HG02981 (cell line): Measurements from ENCODE around the gene IP6K3.

Experiments used
- ATAC-seq: cut with Tn5 transposase; IDR thresholded peaks from one replicate; pipeline ENCODE4 v1.9.1; 2021; ENCODE audit warnings: mild to moderate bottlenecking, moderate library complexity; ENCODE audit not compliant: unreplicated experiment

The IP6K3 gene

GRCh38 chr6:33761922-33762629, 15.4 kb upstream of the IP6K3 start:
- no peak for ATAC-seq

DNA sequence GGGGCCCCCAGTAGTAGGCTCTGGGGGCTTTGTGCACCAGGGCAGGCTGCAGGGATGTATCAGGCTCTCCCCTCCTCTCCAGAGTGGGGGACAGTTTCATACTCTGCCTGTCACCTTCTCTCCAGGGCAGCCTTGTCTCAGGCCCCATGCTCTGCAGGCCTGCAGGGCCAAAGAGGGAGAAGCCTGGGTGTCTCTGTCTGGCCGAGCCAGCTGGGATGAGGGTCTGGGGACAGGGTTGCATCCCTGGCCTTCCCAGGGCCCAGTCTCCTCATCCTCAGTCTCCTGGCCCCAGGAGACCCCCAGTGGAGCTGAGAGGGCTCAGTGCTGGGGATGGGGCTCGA, 14.8 kb upstream of the IP6K3 start:
- no peak for ATAC-seq

GRCh38 chr6:33759887-33760629, 13.4 kb upstream of the IP6K3 start:
- no peak for ATAC-seq

DNA sequence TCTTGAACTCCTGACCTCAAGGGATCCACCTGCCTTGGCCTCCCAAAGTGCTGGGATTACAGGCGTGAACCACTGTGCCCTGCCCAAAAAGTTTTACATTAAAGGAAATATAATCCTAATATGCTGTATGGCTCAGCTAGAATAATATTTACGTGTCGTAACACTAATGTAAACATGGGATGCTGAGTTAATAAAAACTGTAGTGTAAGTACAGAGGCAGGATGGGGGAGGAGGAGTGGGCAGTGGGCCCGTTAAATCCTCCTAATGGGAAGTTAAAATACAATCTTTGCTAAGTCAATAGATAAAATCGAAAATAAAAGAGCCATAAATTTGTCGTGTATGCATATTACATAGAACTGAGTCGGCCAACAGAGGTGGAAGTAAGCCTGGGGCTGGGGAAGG, 12.1 kb upstream of the IP6K3 start:
- ATAC-seq: no peak

GRCh38 chr6:33757906-33758305, 11.2 kb upstream of the IP6K3 start:
- ATAC-seq: no peak

DNA sequence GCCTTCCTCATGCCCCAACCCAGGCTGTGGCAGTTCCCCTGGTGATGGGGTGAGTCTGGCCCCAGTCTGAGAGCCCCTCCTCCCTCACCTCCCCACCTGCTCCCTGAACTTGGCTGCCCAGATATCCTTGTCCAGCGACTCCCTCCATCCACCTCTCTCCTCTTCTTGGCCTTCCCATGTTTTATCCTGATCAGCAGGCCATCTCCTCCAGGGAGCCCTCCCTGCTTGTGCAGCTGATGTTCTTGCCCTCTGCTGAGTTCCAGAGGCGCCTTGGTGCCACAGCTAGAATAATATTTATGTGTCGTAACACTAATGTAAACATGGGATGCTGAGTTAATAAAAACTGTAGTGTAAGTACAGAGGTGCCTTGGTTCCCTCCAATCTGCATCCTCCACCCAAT, 10.4 kb upstream of the IP6K3 start:
- ATAC-seq: no peak

GRCh38 chr6:33756211-33756954, 9.7 kb upstream of the IP6K3 start:
- ATAC-seq: no peak

- no peak for ATAC-seq
These were observed 8.6 kb upstream of the IP6K3 start for GRCh38 chr6:33755070-33755869.

GRCh38 chr6:33754222-33754621, 7.5 kb upstream of the IP6K3 start:
- no peak for ATAC-seq

GRCh38 chr6:33752646-33753015, 5.9 kb upstream of the IP6K3 start:
- no peak for ATAC-seq

DNA sequence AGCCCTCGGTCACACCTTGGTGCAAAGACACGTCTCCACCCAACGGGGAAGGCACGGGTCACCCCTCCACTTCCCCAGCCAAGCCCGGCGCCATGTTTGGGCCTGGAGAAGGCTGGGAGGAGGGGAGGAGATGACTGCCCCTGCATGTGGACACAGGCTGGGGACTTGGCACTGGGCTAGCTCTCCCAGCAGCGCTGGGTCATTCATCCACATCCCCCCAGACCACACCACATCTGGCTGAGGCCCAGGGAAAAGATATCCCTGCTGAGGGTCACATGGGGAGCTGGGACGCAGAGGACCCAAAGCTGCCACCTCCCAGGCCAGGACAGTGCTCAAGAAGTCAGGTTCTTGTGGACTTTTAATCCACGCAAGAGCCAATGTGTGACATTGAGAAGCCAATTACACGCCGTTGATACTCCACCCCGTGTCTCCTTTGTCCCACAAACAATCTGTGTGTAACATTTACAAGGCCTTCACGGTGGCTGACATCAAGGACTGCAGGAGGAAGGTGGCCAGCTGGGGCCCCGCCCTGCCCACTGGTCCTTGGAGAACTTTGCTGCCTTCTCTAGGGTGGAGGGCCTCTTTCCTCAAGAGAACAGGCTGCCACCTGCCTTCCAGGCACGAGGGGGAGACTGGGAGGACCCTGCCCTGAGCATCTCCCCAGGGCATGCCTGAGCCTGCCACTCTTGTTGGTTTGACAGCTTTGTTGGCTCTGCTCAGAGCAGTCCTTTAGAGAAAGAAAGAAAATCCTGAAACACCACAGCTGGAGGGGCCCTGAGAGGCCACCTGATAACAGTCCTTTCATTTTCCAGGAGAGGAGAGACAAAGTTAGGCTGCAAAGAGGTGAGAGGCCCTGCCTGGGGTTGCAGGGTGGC, 5.3 kb upstream of the IP6K3 start:
- ATAC-seq: no peak

DNA sequence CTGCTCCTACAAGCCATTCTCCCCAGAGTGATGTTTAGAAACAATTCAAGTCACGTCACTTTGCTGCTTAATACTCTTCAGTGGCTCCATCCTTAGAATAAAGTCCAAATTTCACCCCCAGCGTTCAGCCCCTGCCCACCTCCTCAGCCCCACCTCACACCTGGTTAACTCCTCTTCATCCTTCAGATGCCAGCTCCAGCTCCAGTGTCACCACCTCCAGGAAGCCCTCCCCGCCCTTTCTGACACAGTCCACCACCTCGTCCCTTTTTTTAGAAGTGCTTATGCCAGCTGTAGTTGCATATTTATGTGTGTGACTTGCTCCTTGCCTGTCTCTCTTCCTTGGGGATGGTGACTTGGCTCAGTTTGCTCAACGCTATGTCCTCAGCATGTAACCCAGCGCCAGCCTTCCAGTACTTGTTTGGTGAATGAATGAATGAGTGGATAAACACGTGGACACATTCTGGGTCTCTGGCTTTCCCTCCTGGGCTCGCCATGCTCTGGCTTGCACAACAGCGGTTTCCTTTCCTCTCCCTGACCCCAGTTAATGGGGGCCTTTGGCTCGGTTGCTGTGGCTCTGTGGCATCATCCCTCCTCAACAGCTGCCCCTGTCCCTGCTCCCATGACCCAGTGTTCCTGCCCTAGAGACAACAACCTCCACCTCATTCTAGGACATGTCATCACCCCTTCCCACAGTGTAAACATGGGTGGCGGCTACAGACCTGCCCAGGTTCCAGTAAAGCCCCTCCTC, 3.7 kb upstream of the IP6K3 start:
- no peak for ATAC-seq

GRCh38 chr6:33749401-33749800, 2.7 kb upstream of the IP6K3 start:
- no peak for ATAC-seq

- ATAC-seq: no peak
These were observed 2.1 kb upstream of the IP6K3 start for GRCh38 chr6:33748841-33749240.

GRCh38 chr6:33747823-33748222, 1.1 kb upstream of the IP6K3 start:
- ATAC-seq: no peak

- no peak for ATAC-seq
These were observed 587 bp downstream of the IP6K3 start for GRCh38 chr6:33746036-33746600.

- no peak for ATAC-seq
These were observed 1.2 kb downstream of the IP6K3 start for GRCh38 chr6:33745548-33745947.

GRCh38 chr6:33744895-33745546, 1.7 kb downstream of the IP6K3 start:
- no peak for ATAC-seq
